Endothelial cell of hepatic sinusoid (primary cell): ENCODE results near the gene PDLIM1.

Experiments used
- in situ Hi-C: cut with HindIII; loops from 2 replicates; pipeline ENCODE4 v1.10.0; 2017; ENCODE audit warnings: low sequenced_read_pairs

PDLIM1 gene

GRCh38 chr10:95290461-95291364, at the start of gene PDLIM1:
Gene PDLIM1 (minus strand): TSS chr10:95291003. CDS start chr10:95290915, 88 bp downstream.
- in situ Hi-C loops, result no loop called here

- in situ Hi-C loops, result no loop called here
Observed at GRCh38 chr10:95339863-95340262, 49.1 kb upstream of the PDLIM1 start.

GRCh38 chr10:95337423-95338160, 46.8 kb upstream of the PDLIM1 start:
- in situ Hi-C loops, result no loop called here

- in situ Hi-C loops, result no loop called here
Observed at GRCh38 chr10:95336702-95337101, 45.9 kb upstream of the PDLIM1 start.

- in situ Hi-C loops, result no loop called here
Observed at GRCh38 chr10:95335933-95336699, 45.3 kb upstream of the PDLIM1 start.

- in situ Hi-C loops, result no loop called here
Observed at GRCh38 chr10:95334805-95335144, 44.0 kb upstream of the PDLIM1 start.

GRCh38 chr10:95333997-95334804, 43.4 kb upstream of the PDLIM1 start:
- in situ Hi-C loops, result no loop called here

- in situ Hi-C loops, result no loop called here
Observed at GRCh38 chr10:95332666-95333249, 42.0 kb upstream of the PDLIM1 start.

GRCh38 chr10:95331596-95332130, 40.9 kb upstream of the PDLIM1 start:
- in situ Hi-C loops, result no loop called here

- in situ Hi-C loops, result no loop called here
Observed at GRCh38 chr10:95330966-95331453, 40.2 kb upstream of the PDLIM1 start.

GRCh38 chr10:95329296-95329695, 38.5 kb upstream of the PDLIM1 start:
- in situ Hi-C loops, result no loop called here

GRCh38 chr10:95328013-95328412, 37.2 kb upstream of the PDLIM1 start:
- in situ Hi-C loops, result no loop called here

- in situ Hi-C loops, result no loop called here
Observed at GRCh38 chr10:95327367-95327766, 36.6 kb upstream of the PDLIM1 start.

GRCh38 chr10:95326396-95326795, 35.6 kb upstream of the PDLIM1 start:
- in situ Hi-C loops, result no loop called here

GRCh38 chr10:95325863-95326262, 35.1 kb upstream of the PDLIM1 start:
- in situ Hi-C loops, result no loop called here

GRCh38 chr10:95324436-95325268, 33.8 kb upstream of the PDLIM1 start:
- in situ Hi-C loops, result loop anchor here (5.0 kb wide), 1 partner anchor 38 kb away; no protein-coding TSS in a partner anchor

- in situ Hi-C loops, result loop anchor here (5.0 kb wide), 1 partner anchor 41 kb away; no protein-coding TSS in a partner anchor
Observed at GRCh38 chr10:95321554-95322301, 30.9 kb upstream of the PDLIM1 start.

GRCh38 chr10:95319239-95319638, 28.4 kb upstream of the PDLIM1 start:
- in situ Hi-C loops, result no loop called here
